ENCODE results near the gene MLN.

The MLN gene

GRCh38 chr6:33752646-33753015 lies 51.2 kb downstream of the MLN start:
- no peak for DNase-seq (ENCODE audit: low read depth in 3 of 3)

- no peak for DNase-seq (ENCODE audit: low read depth in 3 of 3)
Observed at GRCh38 chr6:33751771-33752645, 51.8 kb downstream of the MLN start.

- no peak for DNase-seq (ENCODE audit: low read depth in 3 of 3)
Observed at GRCh38 chr6:33750244-33750991, 53.4 kb downstream of the MLN start.

GRCh38 chr6:33749401-33749800 lies 54.4 kb downstream of the MLN start:
- no peak for DNase-seq (ENCODE audit: low read depth in 3 of 3)

- DNase-seq (ENCODE audit: low read depth in 3 of 3), result no peak
Observed at GRCh38 chr6:33748841-33749240, 55.0 kb downstream of the MLN start.

GRCh38 chr6:33747823-33748222 lies 56.0 kb downstream of the MLN start:
- no peak for DNase-seq (ENCODE audit: low read depth in 3 of 3)

- no peak for DNase-seq (ENCODE audit: low read depth in 3 of 3)
Observed at GRCh38 chr6:33746651-33747100, 57.1 kb downstream of the MLN start, which contains the start of gene IP6K3. IP6K3 (minus strand) TSS chr6:33746905; CDS start chr6:33735476, 11,429 bp downstream.

GRCh38 chr6:33746036-33746600 lies 57.7 kb downstream of the MLN start:
- no peak for DNase-seq (ENCODE audit: low read depth in 3 of 3)

GRCh38 chr6:33745548-33745947 lies 58.3 kb downstream of the MLN start:
- no peak for DNase-seq (ENCODE audit: low read depth in 3 of 3)

- no peak for DNase-seq (ENCODE audit: low read depth in 3 of 3)
Observed at GRCh38 chr6:33744895-33745546, 58.8 kb downstream of the MLN start.
